Stimulated activated CD8-positive, alpha-beta memory T cell treated with anti-CD3 and anti-CD28 coated beads, Interleukin-15, amount 100 ng/mL, for 1 hour (primary cell): ENCODE data around the gene GRIFIN.

Experiments
- DNase-seq: peaks from one replicate; pipeline ENCODE4 v3.0.0-alpha.2; 2020; ENCODE audit warnings: low read depth

Gene GRIFIN

GRCh38 chr7:2452643-2453270 is 23.4 kb downstream of the GRIFIN start:
- DNase-seq, result no peak

GRCh38 chr7:2452074-2452507 is 24.1 kb downstream of the GRIFIN start:
- DNase-seq, result no peak

- peak; percentile 68 for DNase-seq
These were observed 24.8 kb downstream of the GRIFIN start for GRCh38 chr7:2451171-2452073.

DNA sequence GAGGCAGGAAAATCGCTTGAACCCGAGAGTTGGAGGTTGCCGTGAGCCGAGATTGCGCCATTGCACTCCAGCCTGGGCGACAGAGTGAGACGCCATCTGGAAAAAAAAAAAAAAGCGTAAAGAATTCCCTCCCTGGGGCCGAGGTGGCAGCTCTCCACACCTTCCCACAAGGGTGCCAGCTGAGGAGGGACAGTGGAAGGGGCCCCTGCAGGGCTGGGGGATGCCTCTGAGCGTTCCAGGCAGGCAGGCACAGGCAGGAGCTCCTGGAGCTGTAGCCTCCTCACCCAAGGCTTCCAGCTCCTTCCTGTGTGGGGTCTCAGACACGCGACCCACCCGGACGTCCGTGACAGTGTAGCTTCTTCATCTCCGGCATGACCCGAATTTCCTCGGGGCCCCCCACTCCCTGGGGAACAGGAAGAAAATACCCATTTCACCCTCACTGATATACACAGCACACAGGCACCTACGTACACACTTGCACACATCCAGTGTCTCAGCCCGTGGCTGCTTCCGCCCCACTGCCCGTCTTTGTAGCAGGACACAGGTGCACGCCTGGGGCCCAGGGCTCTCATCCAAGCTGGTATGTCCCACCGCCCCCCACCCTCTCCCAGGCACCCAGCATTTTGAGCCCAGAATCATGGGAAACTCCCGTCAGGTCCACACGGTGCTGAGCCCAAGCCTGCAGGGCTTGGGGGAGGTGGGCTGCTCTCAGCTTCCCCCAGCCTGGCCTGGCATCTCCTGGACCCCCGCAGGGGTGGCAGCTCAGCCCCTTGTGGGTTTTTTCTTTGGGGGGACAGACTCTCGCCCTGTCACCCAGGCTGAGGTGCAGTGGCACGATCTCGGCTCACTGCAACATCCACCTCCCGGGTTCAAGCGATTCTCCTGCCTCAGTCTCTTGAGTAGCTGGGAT is 25.7 kb downstream of the GRIFIN start:
- no peak for DNase-seq

GRCh38 chr7:2446676-2447075 is 29.5 kb downstream of the GRIFIN start:
- DNase-seq, result no peak

DNA sequence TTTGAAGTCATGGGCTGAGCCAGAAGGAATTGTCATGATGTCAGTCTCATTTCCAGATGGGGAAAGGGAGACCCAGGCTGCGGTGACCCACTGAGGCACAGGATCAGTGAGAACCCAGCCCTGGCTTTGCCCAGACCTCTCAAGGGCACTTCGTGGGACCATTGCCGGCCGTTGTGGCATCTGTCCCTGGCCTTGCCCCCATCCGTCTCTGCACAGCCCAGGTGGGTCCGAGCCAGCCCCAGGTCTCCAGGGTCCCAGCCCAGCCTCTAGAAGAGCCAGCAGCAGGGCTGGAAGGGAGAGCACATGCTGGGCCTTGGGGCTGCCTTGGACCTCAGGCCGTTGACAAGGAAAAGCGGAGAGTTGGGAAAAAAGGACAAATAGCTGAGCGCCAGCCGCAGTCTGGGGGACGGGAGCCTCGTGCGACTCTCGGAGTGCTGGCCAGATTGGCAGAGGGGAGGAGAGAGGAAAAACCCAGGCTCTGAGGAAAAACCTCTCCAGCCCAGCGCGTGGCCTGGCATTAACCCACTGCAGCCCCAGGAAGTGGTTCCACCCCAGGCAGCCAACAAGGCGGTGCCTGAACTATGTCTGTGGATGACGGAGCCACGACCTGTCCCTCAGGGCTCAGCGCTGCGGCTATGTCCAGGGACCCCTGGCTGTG is 30.2 kb downstream of the GRIFIN start:
- DNase-seq, result no peak

- no peak for DNase-seq
These were observed 31.2 kb downstream of the GRIFIN start for GRCh38 chr7:2445047-2445446.

DNA sequence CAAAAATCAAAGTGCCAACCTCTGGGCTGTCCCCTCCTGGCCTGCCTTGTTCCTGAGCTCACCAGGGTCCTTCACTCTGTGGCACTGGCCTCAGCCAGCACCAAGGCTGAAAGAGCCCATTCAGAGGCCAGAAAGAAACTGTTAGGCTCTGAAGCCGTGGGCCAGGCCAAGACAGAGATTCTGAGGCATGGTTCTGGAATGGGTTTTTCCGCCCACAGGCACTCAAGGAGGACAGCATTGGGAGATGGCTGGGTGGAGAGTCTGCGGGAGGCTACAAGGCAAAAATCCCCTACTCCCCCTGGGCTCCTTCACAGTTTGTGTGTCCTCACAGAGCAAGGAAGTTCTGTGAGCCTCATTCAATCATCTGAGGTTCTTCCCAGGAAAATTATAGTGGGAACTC is 31.7 kb downstream of the GRIFIN start:
- no peak for DNase-seq

DNA sequence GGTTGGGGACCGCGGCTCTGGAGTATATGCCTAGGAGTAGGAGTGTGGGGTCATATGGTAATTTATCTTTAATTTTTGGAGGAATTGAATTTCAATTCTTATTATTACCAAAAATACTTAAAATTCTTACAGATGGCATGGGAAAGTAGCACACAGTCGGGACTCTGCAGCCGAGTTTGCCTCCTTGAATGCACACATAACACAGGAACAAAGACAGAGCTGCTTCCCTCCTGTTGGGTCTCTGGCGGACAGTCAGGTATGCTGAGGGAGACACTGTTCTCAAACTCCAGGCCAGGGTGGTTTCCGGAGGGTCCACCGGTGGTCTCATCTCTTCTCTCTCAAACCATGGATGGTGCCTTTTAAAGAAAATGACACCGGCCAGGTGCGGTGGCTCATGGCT is 32.7 kb downstream of the GRIFIN start:
- no peak for DNase-seq

DNA sequence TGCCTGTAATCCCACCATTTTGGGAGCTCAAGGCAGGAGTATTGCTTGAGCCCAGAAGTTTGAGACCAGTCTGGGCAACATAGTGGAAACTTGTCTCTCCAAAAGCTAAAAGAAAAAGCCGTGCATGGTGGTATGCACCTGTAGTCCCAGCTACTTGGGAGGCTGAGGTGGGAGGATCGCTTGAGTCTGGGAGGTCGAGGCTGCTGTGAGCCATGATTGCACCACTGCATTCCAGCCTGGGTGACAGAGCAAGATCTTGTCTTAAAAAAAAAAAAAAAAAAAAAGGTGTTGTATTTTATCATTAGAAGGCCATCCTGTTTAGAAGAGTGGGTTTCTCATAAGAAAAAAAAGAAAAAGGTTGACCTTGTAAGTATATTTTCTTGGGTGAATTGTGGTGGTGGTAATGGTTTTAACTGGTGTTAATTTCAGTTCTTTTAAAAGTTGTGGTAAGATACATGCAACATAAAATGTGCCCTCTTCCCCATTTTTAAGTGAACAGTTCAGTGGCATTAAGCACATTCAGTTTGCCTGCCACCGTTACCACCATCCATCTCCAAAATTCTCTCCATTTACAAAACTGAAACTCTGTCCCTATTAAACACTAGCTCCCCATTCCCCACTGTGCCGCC is 34.7 kb downstream of the GRIFIN start:
- no peak for DNase-seq

DNA sequence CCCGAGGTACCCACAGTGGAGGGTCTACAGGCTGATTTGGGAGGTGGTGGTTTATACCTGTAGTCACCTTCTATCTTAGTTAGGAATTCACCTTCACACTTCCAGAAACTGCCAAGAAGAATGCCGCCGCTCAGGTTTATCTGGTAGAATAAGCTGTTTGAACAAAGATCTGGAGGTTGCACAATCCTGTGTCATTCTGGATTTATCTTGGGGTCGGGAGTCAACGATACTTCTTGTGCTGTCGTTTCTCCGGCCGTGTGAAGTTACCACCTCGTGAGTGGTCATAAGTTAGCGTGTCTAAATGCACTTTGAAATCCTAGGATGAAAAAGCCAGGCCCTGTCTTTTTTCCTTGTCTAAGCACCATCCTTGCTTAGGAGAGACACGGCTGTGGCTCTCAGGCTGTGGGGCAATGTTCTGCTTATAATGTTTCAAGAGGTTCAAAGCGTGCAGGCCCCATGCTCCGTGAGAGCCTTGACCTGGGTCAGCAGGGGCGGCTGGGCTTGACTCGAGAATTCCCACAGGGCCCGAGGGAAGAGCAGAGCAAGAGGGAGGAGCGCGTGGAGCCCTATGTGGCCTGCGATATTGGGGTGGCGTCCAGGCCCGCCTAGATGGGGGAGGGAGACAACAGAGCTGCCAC is 35.5 kb downstream of the GRIFIN start:
- DNase-seq, result no peak

DNA sequence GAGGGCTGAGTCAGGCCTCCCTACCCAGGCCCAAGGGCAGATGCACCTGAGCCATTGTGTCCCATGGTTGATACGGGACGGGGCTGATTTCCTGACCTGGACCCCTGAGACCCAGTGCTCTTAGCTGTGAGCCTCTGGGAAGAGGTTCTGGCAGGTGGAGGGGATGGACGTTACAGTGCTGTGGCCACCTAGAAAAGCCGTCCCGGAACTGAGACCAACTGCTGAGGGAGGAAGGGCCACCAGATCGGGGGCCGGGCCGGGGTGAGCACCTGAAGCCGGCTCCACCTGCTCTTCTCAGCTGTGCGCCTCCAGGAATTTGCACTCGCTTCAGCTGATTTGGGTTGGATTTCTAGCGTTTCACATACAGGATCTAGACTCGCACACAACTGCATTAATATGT is 37.4 kb downstream of the GRIFIN start:
- no peak for DNase-seq

DNA sequence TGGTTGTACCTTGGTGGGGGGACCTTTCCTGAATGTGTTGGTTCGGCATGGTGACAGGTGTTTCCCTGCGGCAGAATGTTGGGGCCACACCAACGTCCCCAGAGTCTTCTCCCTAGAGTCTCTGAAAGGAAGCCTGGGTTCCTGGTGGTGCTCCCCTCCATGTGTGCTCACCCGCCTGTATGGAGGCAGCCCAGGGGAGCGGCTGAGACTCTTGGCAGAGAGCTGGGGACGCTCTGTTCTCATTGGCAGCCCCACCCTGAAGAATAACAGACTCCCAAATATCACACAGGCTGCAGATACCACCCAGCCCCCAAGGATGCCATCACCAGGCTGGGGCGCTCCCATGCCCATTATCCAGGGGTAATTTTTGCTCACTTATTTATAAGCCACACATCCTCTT is 38.0 kb downstream of the GRIFIN start:
- no peak for DNase-seq

DNA sequence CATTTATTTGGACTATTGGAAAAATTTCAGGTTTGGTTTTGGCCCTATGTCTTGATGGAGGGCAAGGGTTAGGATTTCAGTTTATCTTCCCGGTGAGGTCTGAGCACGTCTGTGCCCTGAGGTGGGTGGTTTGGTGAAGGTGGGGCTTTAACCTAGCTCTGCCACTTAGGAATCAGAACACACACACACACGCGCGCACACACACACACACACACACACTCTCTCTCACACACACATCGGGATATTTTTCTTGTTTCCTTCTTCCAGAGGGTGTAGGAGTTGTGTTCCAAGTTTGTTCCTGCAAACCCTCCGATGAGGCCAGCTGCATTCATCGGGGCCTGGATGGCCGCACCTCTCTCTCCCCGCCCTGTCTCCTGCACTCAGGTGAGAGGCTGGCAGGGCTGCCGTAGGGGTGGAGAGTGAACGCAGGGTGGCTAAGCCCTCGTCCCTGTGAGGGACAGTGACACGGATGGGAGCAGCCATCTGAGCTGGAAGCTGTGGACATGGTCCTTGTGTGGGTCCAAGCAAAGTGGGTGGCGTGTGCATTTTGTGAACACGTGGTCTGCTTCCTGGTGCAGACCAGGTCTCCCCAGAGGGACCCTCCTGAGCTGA is 38.6 kb downstream of the GRIFIN start:
- DNase-seq, result no peak

- DNase-seq, result no peak
These were observed 39.1 kb downstream of the GRIFIN start for GRCh38 chr7:2437136-2437535.

DNA sequence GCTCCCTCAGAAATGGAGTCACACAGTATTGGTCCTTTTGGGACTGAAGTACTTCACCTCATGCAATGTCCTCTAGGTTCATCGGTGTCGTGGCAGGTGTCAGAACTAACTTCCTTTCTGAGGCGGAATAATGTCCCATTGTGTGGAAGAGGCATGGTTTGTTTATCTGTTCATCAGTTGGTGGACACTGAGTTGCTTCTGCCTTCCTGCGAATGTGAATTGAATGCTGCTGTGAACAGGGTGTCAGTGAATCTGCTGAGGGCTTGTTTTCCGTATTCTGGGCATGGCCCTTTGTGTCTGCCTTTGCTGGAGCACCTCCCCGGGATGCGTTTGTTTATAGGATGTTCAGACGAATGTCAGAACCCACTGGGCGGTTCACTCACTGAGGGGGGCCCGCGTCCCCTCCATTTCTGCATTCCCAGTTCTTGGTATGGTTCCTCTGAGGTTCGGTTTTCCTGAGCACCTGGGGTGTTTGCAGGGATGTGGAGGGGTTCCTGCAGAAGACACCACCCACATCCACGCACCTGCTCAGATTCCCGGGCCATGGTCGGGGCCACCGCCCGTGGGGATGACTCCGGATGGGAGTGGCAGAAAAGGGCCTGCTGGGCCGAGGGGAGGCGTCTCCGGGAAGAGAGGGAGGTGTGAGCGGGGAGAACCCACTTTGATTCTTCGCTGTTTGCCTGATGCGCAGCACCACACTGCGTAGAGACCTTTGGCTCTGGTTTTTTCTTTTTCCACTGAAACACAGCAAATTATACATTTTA is 39.7 kb downstream of the GRIFIN start:
- no peak for DNase-seq

DNA sequence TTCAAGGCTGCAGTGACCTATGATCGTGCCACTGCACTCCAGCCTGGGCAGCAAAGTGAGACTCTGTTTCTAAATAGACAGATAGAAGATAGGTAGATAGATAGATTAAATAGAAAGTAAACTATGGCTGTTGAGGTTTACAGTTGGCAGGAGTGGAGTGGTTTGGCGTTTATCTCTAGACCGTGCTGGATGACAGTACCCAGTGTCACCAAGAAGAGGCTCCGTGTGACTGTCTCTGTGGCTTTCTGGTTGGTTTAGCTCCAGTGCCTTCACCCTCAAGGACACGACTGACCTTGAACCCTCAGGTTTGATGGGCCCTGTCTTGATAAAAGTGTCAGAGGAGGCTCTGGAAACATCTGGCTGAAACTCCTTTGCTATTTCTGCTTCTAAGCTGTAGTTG is 41.1 kb downstream of the GRIFIN start:
- DNase-seq, result no peak

DNA sequence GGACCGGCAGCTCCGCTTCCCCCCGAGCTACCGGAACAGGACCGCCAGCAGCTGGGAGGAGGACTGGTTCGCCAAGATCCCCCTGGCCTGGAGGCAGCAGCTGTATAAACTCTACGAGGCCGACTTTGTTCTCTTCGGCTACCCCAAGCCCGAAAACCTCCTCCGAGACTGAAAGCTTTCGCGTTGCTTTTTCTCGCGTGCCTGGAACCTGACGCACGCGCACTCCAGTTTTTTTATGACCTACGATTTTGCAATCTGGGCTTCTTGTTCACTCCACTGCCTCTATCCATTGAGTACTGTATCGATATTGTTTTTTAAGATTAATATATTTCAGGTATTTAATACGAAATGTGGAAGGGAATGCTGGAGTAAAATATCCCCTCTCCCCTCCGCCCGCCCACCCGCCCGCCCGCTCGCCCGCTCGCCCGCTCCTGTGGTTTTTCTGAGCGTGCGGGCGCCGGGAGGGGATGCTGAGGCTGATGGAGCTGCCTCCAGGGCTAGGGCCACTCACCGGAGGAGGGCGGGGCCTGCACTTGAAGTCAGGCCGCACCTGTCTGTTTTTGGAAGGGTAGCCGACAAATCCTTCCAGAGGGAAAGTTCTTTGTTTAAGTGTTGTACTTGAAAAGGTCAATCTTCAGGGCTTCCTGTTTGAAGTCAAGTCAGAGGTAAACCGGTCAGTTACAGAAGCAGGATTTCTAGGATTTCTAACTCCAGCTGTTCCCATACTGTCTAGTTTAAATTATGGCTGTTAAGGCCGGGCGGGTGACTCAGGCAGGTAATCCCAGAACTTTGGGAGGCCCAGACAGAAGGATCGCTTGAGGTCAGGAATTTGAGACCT is 42.3 kb downstream of the GRIFIN start:
- no peak for DNase-seq
